SJSA1 (cell line): ENCODE data around the gene IFNLR1. TPM values are rescaled to one million over a fixed set of nuclear protein-coding genes. Genes with fewer than 3 reads are reported as not detected.

Experiments used
- DNase-seq, 2 experiments: peaks; one replicate each; pipeline ENCODE4 v3.0.0-alpha.2; 2015 to 2020; ENCODE audit warnings: low spot score in 2 of 2, low read depth in 1 of 2
- H3K27ac ChIP-seq: fragments of 250-450 bp; sonication (Bioruptor Pico); 2 replicates; pipeline ENCODE4 v1.5.1; 2020; ENCODE audit warnings: mild to moderate bottlenecking, moderate library complexity
- H3K27me3 ChIP-seq: fragments of 250-450 bp; sonication (Bioruptor Pico); replicated peaks from 2 replicates; pipeline ENCODE4 v1.5.1; 2020; ENCODE audit warnings: mild to moderate bottlenecking, moderate library complexity
- H3K36me3 ChIP-seq: fragments of 250-450 bp; sonication (Bioruptor Pico); 2 replicates; pipeline ENCODE4 v1.5.1; 2020; ENCODE audit warnings: mild to moderate bottlenecking
- H3K4me1 ChIP-seq: fragments of 250-450 bp; sonication (Bioruptor Pico); replicated peaks from 2 replicates; pipeline ENCODE4 v1.6.1; 2021; ENCODE audit warnings: mild to moderate bottlenecking
- H3K4me3 ChIP-seq: fragments of 250-450 bp; sonication (Bioruptor Pico); 2 replicates; pipeline ENCODE4 v1.5.1; 2020; ENCODE audit warnings: mild to moderate bottlenecking
- H3K9me3 ChIP-seq: fragments of 250-450 bp; sonication (Bioruptor Pico); replicated peaks from 2 replicates; pipeline ENCODE4 v1.5.1; 2020; ENCODE audit warnings: mild to moderate bottlenecking
- total RNA-seq: library from RNA; depleted of rRNA; stranded (reverse); fragments of >200 nt; shearing (Covaris generic); gene quantifications from 2 replicates; pipeline ENCODE4 v1.2.3, GENCODE V29; 2014; rRNA removed

IFNLR1 gene
- 0.06 TPM in 1 of 2 replicates, not detected in the other for total RNA-seq

- DNase-seq = no peak
- Histone ChIP-seq H3K4me1 (peaks cover 9% of the 10 kb centered on the region), H3K9me3 (no peaks in the 10 kb centered on the region), H3K27me3 (peaks cover 7% of the 10 kb centered on the region; the same call in 1 of the 2 replicates), H3K27ac (no peak within 1 kb of the TSS), H3K36me3 (no peaks in the 10 kb centered on the region), H3K4me3 (peak within 1 kb of the TSS; percentile 36)
Measured at GRCh38 chr1:24186993-24187790, at the start of gene IFNLR1. IFNLR1 (minus strand) TSS chr1:24187289; CDS start chr1:24187248, 41 bp downstream.

GRCh38 chr1:24235921-24236788, 49.1 kb upstream of the IFNLR1 start:
- Histone ChIP-seq H3K36me3 (no peaks in the 10 kb centered on the region), H3K4me1 (peaks cover 17% of the 10 kb centered on the region), H3K4me3 (no peak overlapping the region), H3K9me3 (no peaks in the 10 kb centered on the region), H3K27ac (no peak overlapping the region), H3K27me3 (no peaks in the 10 kb centered on the region)
- DNase-seq = no peak

- peak; percentile 49 to 69 for DNase-seq
- peaks cover 17% of the 10 kb centered on the region for H3K4me1 ChIP-seq
- H3K36me3 ChIP-seq = no peaks in the 10 kb centered on the region
- H3K4me3 ChIP-seq = no peak overlapping the region
- H3K9me3 ChIP-seq = no peaks in the 10 kb centered on the region
- no peak overlapping the region for H3K27ac ChIP-seq
- no peaks in the 10 kb centered on the region for H3K27me3 ChIP-seq
Measured at GRCh38 chr1:24233684-24234600, 46.9 kb upstream of the IFNLR1 start.

- no peak overlapping the region for H3K4me3 ChIP-seq
- DNase-seq = no peak
Measured at GRCh38 chr1:24231701-24232100, 44.6 kb upstream of the IFNLR1 start.

GRCh38 chr1:24228311-24228710, 41.2 kb upstream of the IFNLR1 start:
- H3K27me3 ChIP-seq = no peaks in the 10 kb centered on the region; the same call in 1 of the 2 replicates
- H3K27ac ChIP-seq = no peak overlapping the region
- DNase-seq = no peak
- no peaks in the 10 kb centered on the region for H3K4me1 ChIP-seq
- H3K4me3 ChIP-seq = no peak overlapping the region
- H3K9me3 ChIP-seq = no peaks in the 10 kb centered on the region
- H3K36me3 ChIP-seq = no peaks in the 10 kb centered on the region

More at GRCh38 chr1:24231701-24232100, 44.6 kb upstream of the IFNLR1 start:
- Histone ChIP-seq H3K36me3 (no peaks in the 10 kb centered on the region), H3K27ac (no peak overlapping the region), H3K9me3 (no peaks in the 10 kb centered on the region), H3K27me3 (no peaks in the 10 kb centered on the region; the same call in 1 of the 2 replicates), H3K4me1 (peaks cover 13% of the 10 kb centered on the region)

GRCh38 chr1:24226749-24227148, 39.7 kb upstream of the IFNLR1 start:
- Histone ChIP-seq H3K27me3 (no peaks in the 10 kb centered on the region; the same call in 1 of the 2 replicates), H3K27ac (no peak overlapping the region), H3K4me1 (no peaks in the 10 kb centered on the region), H3K4me3 (no peak overlapping the region), H3K36me3 (no peaks in the 10 kb centered on the region), H3K9me3 (no peaks in the 10 kb centered on the region)
- DNase-seq = no peak

- Histone ChIP-seq H3K4me3 (no peak overlapping the region), H3K27ac (no peak overlapping the region), H3K27me3 (no peaks in the 10 kb centered on the region; the same call in 1 of the 2 replicates), H3K4me1 (no peaks in the 10 kb centered on the region), H3K9me3 (no peaks in the 10 kb centered on the region), H3K36me3 (no peaks in the 10 kb centered on the region)
- DNase-seq = no peak
Measured at GRCh38 chr1:24224761-24225160, 37.7 kb upstream of the IFNLR1 start.

- H3K27me3 ChIP-seq = no peaks in the 10 kb centered on the region; the same call in 1 of the 2 replicates
- H3K4me3 ChIP-seq = no peak overlapping the region
- no peaks in the 10 kb centered on the region for H3K9me3 ChIP-seq
- no peaks in the 10 kb centered on the region for H3K36me3 ChIP-seq
- H3K4me1 ChIP-seq = no peaks in the 10 kb centered on the region
- DNase-seq = no peak
- H3K27ac ChIP-seq = no peak overlapping the region
Measured at GRCh38 chr1:24224086-24224485, 37.0 kb upstream of the IFNLR1 start.

- no peaks in the 10 kb centered on the region for H3K9me3 ChIP-seq
- H3K27me3 ChIP-seq = no peaks in the 10 kb centered on the region; the same call in 1 of the 2 replicates
- H3K4me1 ChIP-seq = no peaks in the 10 kb centered on the region
Measured at GRCh38 chr1:24222793-24223192, 35.7 kb upstream of the IFNLR1 start.

GRCh38 chr1:24222008-24222605, 35.0 kb upstream of the IFNLR1 start:
- Histone ChIP-seq H3K4me3 (no peak overlapping the region), H3K27me3 (no peaks in the 10 kb centered on the region; the same call in 1 of the 2 replicates), H3K9me3 (no peaks in the 10 kb centered on the region), H3K36me3 (no peaks in the 10 kb centered on the region), H3K4me1 (no peaks in the 10 kb centered on the region), H3K27ac (no peak overlapping the region)
- no peak for DNase-seq

More at GRCh38 chr1:24222793-24223192, 35.7 kb upstream of the IFNLR1 start:
- Histone ChIP-seq H3K27ac (no peak overlapping the region), H3K4me3 (no peak overlapping the region), H3K36me3 (no peaks in the 10 kb centered on the region)
- DNase-seq = no peak

- Histone ChIP-seq H3K4me1 (peaks cover 7% of the 10 kb centered on the region), H3K9me3 (no peaks in the 10 kb centered on the region), H3K4me3 (no peak overlapping the region), H3K27ac (no peak overlapping the region), H3K36me3 (no peaks in the 10 kb centered on the region), H3K27me3 (no peaks in the 10 kb centered on the region)
- no peak for DNase-seq
Measured at GRCh38 chr1:24221246-24221645, 34.2 kb upstream of the IFNLR1 start.

- Histone ChIP-seq H3K36me3 (no peaks in the 10 kb centered on the region), H3K27ac (no peak overlapping the region), H3K4me3 (no peak overlapping the region), H3K9me3 (no peaks in the 10 kb centered on the region), H3K27me3 (no peaks in the 10 kb centered on the region; the same call in 1 of the 2 replicates), H3K4me1 (peaks cover 8% of the 10 kb centered on the region)
- DNase-seq = no peak
Measured at GRCh38 chr1:24216276-24217074, 29.4 kb upstream of the IFNLR1 start.
